ENCODE data around the gene PRKN.
A peak's percentile ranks its signal among the peaks of the same experiment; 100 is the strongest.

DNA sequence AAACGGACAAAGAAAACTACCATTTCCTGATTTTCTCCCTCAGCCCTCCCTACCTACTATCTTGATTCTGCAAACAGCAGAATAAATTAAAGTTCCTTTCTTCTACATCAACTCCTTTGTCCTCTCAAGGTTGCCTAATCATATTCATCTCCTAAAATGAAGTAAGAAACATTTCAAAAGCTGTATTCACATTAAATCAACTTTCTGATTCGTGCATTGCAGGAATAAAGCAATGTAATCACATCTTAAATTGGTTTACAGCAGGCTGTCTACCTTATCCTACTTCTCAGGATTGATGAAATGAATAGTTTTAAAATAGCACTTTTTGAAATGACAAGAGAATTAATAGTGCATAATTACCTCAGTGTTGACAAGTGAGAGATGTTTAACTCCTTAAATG lies 25.1 kb downstream of the PRKN start:
- TF ChIP-seq HDGF (IDR thresholded peaks at IDR 0.05; ENCODE audit: borderline replicate concordance) (no peak), BHLHE40 (IDR thresholded peaks at IDR 0.05; ENCODE audit: borderline replicate concordance) (no peak), ARNT (IDR thresholded peaks at IDR 0.05) (no peak), NFRKB (IDR thresholded peaks at IDR 0.05) (no peak), TARDBP (IDR thresholded peaks at IDR 0.05) (no peak), ELF4 (IDR thresholded peaks at IDR 0.05) (no peak), SUZ12 (IDR thresholded peaks at IDR 0.05) (no peak), ZNF384 (IDR thresholded peaks at IDR 0.05) (no peak), SP1 (IDR thresholded peaks at IDR 0.05) (no peak)
- TF ChIP-seq, protein P1, sequence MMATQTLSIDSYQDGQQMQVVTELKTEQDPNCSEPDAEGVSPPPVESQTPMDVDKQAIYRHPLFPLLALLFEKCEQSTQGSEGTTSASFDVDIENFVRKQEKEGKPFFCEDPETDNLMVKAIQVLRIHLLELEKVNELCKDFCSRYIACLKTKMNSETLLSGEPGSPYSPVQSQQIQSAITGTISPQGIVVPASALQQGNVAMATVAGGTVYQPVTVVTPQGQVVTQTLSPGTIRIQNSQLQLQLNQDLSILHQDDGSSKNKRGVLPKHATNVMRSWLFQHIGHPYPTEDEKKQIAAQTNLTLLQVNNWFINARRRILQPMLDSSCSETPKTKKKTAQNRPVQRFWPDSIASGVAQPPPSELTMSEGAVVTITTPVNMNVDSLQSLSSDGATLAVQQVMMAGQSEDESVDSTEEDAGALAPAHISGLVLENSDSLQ (IDR thresholded peaks at IDR 0.05), result peak; percentile 36

Measured in HEK293T (cell line).